ENCODE data around the gene MGMT. TPM values are rescaled to one million over a fixed set of nuclear protein-coding genes. Genes with fewer than 3 reads are reported as not detected.

MGMT gene
- polyA plus RNA-seq, 3 donors: 9.5 to 23.5 (median 17.5) TPM

DNA sequence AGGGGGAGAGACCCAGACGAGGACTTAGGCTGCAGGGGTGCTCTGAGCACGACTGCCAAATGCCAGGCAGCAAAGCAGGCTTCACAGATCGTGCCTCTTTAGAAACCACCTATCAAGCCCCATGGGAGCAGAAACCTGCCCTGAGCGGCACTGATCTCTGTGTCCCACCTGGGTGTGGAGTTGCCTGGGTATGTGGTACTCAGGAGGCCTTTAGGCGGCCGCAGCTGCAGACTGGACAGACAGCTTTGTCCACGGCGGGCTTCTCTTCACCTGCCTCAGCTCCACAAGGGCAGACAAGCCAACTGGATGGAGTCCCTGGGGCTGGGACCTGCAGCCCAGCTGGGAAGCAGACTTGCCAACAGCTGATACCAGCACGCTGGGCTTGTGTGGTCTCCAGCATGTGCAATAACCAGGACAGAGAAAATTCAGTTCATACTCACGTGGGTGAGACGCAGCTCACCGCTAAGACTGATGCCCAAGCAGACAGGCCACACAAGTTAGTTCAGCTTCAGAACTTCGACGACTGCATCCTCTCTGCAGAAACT lies 333.8 kb downstream of the MGMT start:
- H3K27me3 ChIP-seq (ENCODE audit: control insufficient read depth in 2 of 2, insufficient read depth in 2 of 2, low read length in 2 of 2): no peaks in the 10 kb centered on the region
- Mint-ChIP-seq H3K36me3 (no peaks in the 10 kb centered on the region), H3K27ac (peak overlapping the region in 1 of 7 donors; percentile 59), H3K27me3 (ENCODE audit: low read depth in 3 of 3) (peaks cover 0 to 5% (median 3%) of the 10 kb centered on the region in 3 donors), H3K9me3 (peaks cover 9 to 24% (median 20%) of the 10 kb centered on the region in 7 donors), H3K4me3 (no peak overlapping the region), H3K4me1 (no peaks in the 10 kb centered on the region)
- H3K36me3 ChIP-seq (replicated peaks in 1 of 2; ENCODE audit: control insufficient read depth in 1 of 2, insufficient read depth in 2 of 2, low read length in 2 of 2): no peaks in the 10 kb centered on the region
- no peaks in the 10 kb centered on the region for H3K79me2 ChIP-seq (ENCODE audit: insufficient read depth, low read length)
- no peaks in the 10 kb centered on the region for H4K20me1 ChIP-seq (ENCODE audit: insufficient read depth, low read length)
- H3K4me3 ChIP-seq (replicated peaks in 1 of 3; ENCODE audit: low read depth in 2 of 3, low read length in 3 of 3): no peak overlapping the region
- peaks cover 16 to 20% of the 10 kb centered on the region in 2 donors for H3K9me3 ChIP-seq (replicated peaks in 1 of 2; ENCODE audit: control insufficient read depth in 1 of 2, insufficient read depth in 1 of 2, low read length in 2 of 2)
- WGBS (ENCODE audit: insufficient coverage): 93% methylated on average over 11 of the region's 14 CpGs
- H3K9ac ChIP-seq (ENCODE audit: insufficient read depth, low read length, poor library complexity, severe bottlenecking): no peak overlapping the region
- no peak overlapping the region for H2AFZ ChIP-seq (ENCODE audit: insufficient read depth, low read depth, low read length, poor library complexity, severe bottlenecking)
- intact Hi-C loops (cut with micrococcal nuclease): no loop called here
- no peak overlapping the region for H3K4me2 ChIP-seq (replicated peaks; ENCODE audit: extremely low read depth, low read length, poor library complexity, severe bottlenecking)
- no peak overlapping the region for H3K27ac ChIP-seq (ENCODE audit: low read depth in 1 of 2, low read length in 2 of 2)
- no peak for TF ChIP-seq CTCF (IDR thresholded peaks at IDR 0.05)
- DNase-seq: no peak
- no peaks in the 10 kb centered on the region for H3K4me1 ChIP-seq (ENCODE audit: control insufficient read depth in 1 of 2, insufficient read depth in 2 of 2, low read length in 2 of 2)

- H3K27ac ChIP-seq (ENCODE audit: low read depth in 1 of 2, low read length in 2 of 2): no peak overlapping the region
- H3K27ac Mint-ChIP-seq: no peak overlapping the region
- H3K27me3 ChIP-seq (ENCODE audit: control insufficient read depth in 2 of 2, insufficient read depth in 2 of 2, low read length in 2 of 2): no peaks in the 10 kb centered on the region
- peaks cover 0 to 4% (median 0%) of the 10 kb centered on the region in 3 donors for H3K27me3 Mint-ChIP-seq (ENCODE audit: low read depth in 3 of 3)
- WGBS (ENCODE audit: insufficient coverage): 79% methylated on average over 5 of the region's 7 CpGs
- no peak for TF ChIP-seq CTCF (IDR thresholded peaks at IDR 0.05)
- no peaks in the 10 kb centered on the region for H3K4me1 ChIP-seq (ENCODE audit: control insufficient read depth in 1 of 2, insufficient read depth in 2 of 2, low read length in 2 of 2)
- H3K36me3 Mint-ChIP-seq: no peaks in the 10 kb centered on the region
- H3K36me3 ChIP-seq (replicated peaks in 1 of 2; ENCODE audit: control insufficient read depth in 1 of 2, insufficient read depth in 2 of 2, low read length in 2 of 2): no peaks in the 10 kb centered on the region
- peaks cover 19 to 43% (median 35%) of the 10 kb centered on the region in 7 donors for H3K9me3 Mint-ChIP-seq
- DNase-seq: no peak
- H3K9me3 ChIP-seq (replicated peaks in 1 of 2; ENCODE audit: control insufficient read depth in 1 of 2, insufficient read depth in 1 of 2, low read length in 2 of 2): peaks cover 20 to 21% of the 10 kb centered on the region in 2 donors
- no peak overlapping the region for H2AFZ ChIP-seq (ENCODE audit: insufficient read depth, low read depth, low read length, poor library complexity, severe bottlenecking)
- H3K4me3 Mint-ChIP-seq: no peak overlapping the region
- intact Hi-C loops (cut with micrococcal nuclease): no loop called here
- H3K4me2 ChIP-seq (replicated peaks; ENCODE audit: extremely low read depth, low read length, poor library complexity, severe bottlenecking): no peak overlapping the region
- no peak overlapping the region for H3K9ac ChIP-seq (ENCODE audit: insufficient read depth, low read length, poor library complexity, severe bottlenecking)
- H3K79me2 ChIP-seq (ENCODE audit: insufficient read depth, low read length): no peaks in the 10 kb centered on the region
- H3K4me3 ChIP-seq (replicated peaks in 1 of 3; ENCODE audit: low read depth in 2 of 3, low read length in 3 of 3): no peak overlapping the region
- H4K20me1 ChIP-seq (ENCODE audit: insufficient read depth, low read length): no peaks in the 10 kb centered on the region
- H3K4me1 Mint-ChIP-seq: no peaks in the 10 kb centered on the region
Measured at GRCh38 chr10:129807211-129807610, 340.2 kb downstream of the MGMT start.

All from CD14-positive monocyte (primary cell).